22Rv1 (cell line): ENCODE data around the gene SPATA12.

ENCODE experiments used
- CTCF ChIP-seq: fragments of 450-650 bp; IDR thresholded peaks from 2 replicates; pipeline ENCODE4 v1.5.1; 2017; ENCODE audit warnings: mild to moderate bottlenecking
- ZFX ChIP-seq: fragments of 450-650 bp; IDR thresholded peaks from 2 replicates; pipeline ENCODE4 v1.6.1; 2017; ENCODE audit warnings: antibody characterized with exemption, borderline replicate concordance

DNA sequence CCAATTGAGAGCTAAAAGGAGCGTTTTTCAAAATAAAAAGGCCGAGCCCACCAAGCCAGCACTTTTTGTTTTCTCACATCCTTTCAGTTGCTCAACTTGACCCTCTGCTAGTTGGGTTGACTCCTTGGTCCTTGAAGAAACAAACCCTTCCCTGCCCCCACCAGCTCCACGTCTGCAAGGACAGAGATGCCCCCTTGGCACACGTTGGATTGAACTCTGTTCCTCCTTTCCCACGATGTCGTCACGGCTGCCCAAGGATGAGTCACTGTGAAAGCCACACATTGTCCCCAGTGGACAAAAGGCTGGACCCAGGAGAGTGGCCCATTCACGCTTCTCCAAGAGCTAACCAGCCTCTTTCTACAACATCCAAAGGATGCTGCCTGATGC, 43.0 kb upstream of the SPATA12 start:
- no peak for TF ChIP-seq CTCF
- no peak for TF ChIP-seq ZFX
